Tongue (tissue), 2 donors: ENCODE data around the gene TBC1D5. TPM values are rescaled to one million over a fixed set of nuclear protein-coding genes. Genes with fewer than 3 reads are reported as not detected.
"Not testable (repeated sequence)": the region's sequence is repeated elsewhere in the genome, so short reads cannot be mapped to it uniquely, and the experiment has no call there.

Experiments used
- DNase-seq: peaks from one replicate; pipeline ENCODE4 v3.0.0-alpha.2; 2015
- total RNA-seq: library from RNA; depleted of rRNA; stranded (reverse); fragments of >200 nt; gene quantifications from one replicate; pipeline ENCODE4 v1.2.3, GENCODE V29; 2014

Gene TBC1D5
- total RNA-seq, 1 donor from 2014 or later: 118 TPM

DNA sequence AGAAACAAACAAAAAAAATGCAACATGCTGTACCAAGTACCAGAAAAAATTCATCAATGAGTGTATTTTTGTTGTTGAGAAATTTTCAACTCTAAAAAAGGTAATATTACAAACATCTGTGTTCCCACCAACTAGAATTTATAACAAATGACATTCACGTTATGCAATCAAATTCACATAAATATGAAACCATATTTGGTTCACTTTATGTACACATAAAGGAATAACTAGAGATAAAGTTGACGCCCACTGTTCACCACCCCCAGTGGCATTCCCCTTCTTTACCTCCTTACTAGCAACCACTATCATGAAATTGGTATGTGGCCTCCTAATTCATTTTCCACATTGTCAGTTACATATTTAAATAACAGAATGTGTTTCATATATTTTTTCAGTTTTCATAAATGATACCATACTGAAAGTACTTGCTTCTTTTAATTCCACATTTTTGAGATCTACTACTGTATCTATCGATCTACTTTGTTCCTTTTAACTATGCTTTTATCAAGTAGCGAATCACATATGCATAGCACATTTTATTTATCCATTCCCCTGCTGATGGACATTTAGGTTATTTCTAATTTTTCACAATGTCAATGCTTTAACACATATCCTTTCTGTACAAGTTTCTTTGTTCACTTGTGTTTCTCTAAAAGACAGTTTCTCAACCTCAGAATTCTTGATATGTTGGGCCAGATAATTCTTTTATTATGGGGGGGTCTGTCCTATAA is 34.5 kb downstream of the TBC1D5 start:
- no peak for DNase-seq

DNA sequence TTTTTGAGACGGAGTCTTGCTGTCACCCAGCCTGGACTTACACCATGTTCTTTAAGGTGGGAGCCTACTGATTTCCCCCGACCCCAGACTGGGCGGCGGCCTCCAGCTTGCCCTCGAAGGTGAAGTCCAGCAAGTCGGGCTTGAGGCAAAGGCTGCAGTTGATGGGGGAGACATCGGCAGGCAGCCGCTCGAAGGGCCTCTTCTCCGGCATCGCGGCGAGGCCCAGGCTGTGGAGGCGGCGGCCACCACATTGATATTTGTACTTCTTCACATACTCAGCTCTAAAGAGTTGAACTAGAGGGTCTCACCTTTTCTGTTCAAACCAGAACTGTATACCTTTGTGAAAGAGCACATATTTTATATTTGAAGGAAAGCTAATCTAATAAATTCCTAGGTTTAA is 36.4 kb downstream of the TBC1D5 start:
- not testable (repeated sequence) for DNase-seq

DNA sequence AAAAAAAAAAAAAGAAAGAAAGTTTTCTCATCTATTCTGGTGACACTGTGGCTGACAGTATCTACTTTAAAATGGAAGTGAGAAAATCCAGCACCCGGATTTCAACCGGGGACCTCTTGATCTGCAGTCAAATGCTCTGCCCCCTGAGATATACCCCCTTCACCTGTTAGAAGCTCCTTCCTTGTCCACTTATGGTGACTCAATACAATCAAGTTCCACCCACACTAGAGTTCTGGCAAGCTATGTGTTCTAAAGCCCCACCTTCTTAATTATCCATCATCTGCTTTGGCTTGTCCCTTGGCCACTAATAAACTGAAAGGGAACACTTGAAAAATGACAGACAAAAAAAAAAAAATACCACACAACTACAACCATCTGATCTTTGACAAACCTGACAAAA is 42.6 kb downstream of the TBC1D5 start:
- not testable (repeated sequence) for DNase-seq

DNA sequence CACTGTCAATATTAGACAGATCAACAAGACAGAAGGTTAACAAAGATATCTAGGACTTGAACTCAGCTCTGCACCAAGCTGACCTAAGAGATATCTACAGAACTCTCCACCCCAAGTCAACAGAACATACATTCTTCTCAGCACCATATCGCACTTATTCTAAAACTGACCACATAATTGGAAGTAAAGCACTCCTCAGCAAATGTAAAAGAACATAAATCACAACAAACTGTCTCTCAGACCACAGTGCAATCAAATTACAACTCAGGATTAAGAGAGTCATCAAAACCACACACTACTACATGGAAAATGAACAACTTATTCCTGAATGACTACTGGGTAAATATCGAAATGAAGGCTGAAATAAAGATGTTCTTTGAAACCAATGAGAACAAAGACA is 46.8 kb downstream of the TBC1D5 start:
- DNase-seq: not testable (repeated sequence)

DNA sequence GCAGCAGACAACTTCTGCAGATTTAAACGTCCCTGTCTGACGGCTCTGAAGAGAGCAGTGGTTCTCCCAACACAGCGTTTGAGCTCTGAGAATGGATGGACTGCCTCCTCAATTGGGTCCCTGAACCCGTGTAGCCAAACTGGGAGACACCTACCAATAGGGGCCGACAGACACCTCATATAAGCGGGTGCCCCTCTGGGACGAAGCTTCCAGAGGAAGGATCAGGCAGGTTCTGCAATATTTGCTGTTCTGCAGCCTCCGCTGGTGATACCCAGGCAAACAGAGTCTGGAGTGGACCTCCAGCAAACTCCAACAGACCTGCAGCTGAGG is 48.8 kb downstream of the TBC1D5 start:
- not testable (repeated sequence) for DNase-seq

DNA sequence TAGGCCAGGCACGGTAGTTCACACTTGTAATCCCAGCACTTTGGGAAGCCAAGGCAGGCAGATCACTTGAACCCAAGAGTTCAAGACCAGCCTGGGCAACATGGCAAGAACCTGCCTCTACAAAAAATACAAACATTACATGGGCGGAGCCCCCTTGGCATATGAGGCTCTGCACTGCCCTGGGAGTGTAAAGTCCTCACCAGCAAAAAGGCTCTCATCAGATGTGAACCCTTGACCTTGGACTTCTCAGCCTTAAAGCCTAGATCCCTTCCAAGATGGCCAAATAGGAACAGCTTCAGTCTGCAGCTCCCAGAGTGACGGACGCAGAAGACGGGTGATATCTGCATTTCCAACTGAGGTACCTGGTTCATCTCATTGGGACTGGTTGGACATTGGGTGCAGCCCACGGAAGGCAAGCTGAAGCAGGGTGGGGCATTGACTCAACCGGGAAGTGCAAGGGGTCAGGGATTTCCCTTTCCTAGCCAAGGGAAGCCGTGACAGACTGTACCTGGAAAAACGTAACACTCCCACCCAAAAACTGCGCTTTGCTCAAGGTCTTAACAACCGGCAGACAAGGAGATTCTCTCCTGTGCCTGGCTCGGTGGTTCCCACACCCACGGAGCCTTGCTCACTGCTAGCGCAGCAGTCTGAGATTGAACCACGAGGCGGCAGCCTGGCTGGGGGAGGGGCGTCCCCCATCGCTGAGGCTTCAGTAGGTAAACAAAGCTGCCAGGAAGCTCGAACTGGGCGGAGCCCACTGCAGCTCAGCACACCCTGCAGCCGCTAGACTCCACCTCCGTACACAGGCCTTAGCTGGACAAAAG is 49.4 kb downstream of the TBC1D5 start:
- not testable (repeated sequence) for DNase-seq

DNA sequence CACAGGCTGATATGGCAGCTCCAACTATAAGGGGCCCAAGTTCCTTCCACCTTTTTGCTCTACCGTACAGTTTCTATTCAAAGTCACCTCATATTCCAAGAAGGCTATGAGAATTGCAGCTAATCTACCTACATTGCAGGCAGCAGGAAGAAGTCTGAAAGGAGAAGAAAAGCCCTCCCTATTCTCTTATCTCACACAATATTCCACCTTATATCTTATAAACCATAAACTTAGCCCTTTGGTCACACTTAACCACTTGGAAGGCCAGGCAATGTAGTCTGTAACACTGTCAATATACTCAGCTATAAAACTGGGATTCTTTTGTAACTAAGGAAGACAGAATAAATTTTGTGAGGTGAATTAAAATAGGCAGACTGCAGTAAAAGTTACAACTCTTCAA is 54.9 kb downstream of the TBC1D5 start:
- DNase-seq: no peak

DNA sequence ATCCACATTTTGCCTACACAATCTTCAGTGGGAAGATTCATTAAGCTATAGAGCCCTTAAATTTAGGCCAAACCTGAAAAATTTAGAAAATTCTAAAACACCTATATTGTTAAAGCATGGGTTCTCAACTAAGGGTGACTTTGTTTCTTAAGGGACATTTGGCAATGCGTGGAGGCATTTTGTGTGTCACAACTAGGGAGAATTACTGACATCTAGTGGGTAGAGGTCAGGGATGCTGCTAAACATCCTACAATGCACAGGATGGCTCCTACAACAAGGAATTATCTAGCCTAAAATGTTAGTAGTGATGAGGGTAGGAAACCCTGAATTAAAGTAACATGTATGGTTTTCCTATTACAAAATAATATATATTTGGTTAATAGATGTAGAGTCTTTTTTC is 55.8 kb downstream of the TBC1D5 start:
- no peak for DNase-seq

DNA sequence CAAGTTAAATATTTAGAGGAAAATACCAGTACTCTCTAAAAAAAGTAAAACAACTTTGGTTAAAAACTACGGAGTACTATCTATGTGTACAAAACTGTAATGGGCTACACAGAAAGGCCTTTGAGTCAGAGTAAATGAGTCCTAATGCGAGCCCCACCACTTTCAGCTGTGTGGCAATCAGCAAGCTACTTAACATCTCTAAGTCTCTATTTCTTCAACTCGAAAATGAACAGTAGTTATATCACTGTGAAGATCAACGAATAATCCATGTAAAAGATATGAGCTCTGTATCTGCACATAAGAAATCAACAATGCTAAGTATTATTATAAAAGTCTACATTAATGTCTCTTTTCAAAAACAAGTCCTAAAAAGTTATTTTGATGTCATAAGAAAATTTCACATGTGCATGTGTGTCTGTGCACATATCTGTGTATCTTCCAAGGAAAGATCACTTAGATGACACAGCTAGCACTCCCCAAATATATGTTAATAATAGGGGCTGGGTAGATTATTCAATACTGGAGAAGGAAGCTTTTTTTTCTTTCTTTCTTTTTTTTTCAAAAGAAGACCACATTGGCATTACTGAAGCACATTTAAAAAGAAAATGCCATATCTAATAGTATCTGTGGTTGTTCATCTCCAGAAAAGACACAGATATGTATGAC is 58.8 kb downstream of the TBC1D5 start:
- no peak for DNase-seq

DNA sequence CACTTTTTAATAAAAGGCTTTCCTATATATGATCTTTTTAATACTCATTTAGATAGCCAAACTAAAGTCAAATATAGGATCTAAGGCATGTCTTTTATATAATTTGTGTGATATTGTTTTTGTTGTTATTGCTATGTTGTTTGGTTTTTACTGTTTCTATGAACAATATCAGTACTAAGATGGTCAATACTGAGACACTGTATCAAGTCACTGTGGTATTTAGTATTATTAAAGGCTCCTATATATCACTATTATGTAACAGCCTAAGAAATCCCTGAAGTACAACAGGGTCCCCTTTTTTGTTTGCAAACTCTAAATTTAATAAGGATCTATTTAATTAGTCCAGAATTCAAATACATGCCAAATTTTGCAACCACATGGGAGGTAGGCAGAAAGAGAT is 61.9 kb downstream of the TBC1D5 start:
- DNase-seq: no peak

DNA sequence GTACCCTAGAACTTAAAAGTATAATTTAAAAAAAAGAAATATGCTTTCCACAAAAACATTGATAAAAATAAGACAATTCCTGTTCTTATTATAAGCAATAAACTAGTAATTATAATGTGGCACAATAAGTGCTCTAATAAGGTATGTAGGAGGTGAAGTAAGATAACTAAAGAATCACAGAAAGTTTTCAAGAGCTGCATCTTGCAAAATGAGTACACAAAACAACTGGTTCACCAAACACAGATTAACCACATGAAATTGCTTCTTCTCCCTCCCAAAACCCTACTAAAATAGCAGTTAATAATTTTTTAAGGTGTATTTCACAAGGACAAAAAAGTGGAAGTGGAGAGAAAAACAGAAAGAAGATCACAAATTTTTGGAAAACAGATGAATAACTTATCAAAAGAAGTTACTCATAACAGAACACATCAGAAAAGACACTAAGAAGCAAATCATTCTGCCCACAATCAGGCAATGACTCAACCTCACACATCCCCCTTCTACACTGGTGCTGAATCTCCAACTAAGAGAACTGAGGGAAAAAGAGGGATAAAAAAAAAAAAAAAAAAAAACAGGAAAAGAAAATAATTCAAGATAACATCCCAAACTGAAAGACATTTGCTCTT is 64.2 kb downstream of the TBC1D5 start:
- DNase-seq: no peak

DNA sequence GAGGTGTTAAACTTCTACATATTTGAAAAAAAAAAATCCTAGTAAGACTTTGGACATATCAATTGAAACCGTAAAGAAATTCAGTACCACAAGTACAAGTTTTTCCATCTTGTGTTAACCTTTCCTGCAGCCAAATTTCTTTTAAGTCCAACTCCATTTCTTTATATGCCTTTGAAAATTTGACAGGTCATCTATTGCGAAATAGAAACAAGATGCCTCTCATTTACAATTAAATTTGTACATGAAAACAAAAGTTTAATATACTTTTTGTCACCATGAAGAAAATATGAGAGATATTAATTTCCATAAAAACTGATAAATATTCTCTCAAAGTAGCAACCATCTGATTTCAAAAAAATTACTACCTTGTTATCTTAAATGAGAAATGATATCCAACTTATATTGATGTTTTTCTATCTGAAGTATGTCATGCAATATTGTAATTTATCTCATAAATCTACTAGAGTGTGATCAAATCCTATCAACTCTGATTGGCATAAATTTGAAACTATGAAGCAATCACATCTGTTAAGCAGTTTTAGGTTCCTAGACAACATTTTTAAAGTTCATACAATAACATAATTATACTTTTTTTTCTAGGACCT is 68.2 kb downstream of the TBC1D5 start:
- DNase-seq: no peak

DNA sequence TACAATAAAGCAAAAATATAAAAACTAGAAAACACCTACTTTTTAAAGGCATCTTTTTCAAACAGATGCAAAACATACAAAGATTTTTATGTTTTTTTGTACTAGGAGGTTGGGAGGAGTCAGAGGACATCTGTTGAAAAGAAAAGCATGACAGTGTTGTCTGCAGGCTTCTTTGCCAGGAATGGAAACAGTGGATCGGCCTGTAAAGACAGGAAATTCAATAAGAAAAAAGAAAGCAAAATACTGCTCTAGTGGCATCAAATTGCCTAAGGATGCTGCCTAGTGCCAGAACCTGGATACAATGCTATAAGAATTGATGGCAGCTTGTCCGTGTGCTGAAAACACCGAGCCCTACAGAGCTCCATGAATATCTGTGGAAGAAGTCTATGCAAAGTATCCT is 69.9 kb downstream of the TBC1D5 start:
- DNase-seq: peak; percentile 43

DNA sequence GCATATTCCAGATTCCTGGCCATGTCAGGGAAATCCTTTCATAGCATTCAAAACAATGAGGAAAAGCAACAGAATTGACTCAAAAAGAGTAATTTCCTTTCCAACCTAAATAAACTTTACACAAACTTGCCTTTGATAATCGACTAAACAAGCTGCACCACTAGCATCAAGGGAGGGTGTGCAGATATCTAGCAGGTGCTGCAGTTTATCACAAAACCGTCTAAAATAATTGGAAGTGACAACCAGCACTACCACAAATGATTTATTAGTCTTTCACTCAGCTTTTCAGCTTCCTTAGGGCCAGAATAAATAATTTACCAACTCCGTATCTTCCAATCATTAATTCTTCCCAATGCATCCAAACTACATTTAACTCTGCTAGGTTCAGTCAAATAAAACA is 71.7 kb downstream of the TBC1D5 start:
- DNase-seq: no peak

DNA sequence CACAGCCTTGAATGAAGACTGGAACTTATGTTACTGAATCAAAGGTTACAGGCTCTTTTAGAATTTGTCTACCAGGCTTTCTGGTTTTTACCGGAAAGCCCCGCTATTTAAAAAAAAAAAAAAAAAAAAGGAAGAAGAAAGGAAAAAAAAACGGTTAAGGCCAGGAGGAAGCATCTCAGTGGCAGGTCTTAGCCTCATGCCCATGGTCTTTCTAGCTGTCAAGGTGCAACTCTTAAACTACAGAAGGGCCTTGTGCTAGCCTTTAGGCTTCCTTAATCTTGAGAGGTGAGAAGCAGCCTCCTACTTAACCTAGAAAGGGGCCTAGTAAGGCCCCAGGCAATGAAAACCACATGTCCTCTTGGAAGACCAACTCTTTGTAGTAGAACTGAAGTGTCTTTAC is 77.5 kb downstream of the TBC1D5 start:
- DNase-seq: no peak

DNA sequence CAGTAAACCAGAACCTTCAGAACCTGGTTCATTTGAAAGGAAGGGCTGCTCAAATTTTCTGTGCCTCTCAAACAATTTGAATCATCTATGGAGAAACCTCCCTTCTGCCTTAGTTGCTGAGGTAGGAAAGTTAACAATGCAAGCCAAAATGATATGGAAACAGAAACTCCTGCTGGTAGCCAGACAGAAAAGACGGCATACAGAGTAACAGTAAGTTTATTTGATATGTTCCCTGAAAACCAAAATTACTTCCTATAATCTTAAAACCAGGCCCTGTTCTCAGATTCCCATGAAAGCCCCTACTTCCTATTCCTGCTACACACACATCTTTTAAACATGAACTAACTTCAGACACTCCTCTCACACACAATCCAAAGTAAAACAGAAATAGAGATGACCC is 86.2 kb downstream of the TBC1D5 start:
- DNase-seq: no peak

DNA sequence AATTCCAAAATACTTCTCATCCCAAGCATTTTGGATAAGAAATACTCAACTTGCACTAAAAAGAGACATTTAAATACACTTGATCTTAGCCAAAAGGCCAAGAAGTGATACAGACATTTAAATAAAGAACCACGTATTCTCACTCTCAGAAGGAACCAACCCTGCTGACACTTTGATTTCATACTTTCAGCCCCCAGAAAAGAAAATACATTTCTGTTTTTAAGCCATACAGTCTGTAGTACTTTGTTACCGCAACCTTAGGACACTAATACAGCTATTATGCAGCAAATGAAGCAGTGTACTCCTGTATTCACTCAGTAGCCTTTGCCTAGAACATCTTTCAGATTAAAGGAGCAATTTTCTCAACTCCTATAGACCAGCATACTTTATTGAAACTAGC is 86.7 kb downstream of the TBC1D5 start:
- no peak for DNase-seq

DNA sequence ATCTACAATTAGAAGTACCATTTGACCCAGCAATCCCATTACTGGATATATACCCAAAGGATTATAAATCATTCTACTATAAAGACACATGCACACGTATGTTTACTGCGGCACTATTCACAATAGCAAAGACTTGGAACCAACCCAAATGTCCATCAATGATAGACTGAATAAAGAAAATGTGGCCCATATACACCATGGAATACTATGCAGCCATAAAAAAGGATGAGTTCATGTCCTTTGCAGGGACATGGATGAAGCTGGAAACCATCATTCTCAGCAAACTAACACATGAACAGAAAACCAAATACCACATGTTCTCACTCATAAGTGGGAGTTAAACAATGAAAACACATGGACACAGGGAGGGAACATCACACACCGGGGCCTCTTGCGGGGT is 92.7 kb downstream of the TBC1D5 start:
- not testable (repeated sequence) for DNase-seq

DNA sequence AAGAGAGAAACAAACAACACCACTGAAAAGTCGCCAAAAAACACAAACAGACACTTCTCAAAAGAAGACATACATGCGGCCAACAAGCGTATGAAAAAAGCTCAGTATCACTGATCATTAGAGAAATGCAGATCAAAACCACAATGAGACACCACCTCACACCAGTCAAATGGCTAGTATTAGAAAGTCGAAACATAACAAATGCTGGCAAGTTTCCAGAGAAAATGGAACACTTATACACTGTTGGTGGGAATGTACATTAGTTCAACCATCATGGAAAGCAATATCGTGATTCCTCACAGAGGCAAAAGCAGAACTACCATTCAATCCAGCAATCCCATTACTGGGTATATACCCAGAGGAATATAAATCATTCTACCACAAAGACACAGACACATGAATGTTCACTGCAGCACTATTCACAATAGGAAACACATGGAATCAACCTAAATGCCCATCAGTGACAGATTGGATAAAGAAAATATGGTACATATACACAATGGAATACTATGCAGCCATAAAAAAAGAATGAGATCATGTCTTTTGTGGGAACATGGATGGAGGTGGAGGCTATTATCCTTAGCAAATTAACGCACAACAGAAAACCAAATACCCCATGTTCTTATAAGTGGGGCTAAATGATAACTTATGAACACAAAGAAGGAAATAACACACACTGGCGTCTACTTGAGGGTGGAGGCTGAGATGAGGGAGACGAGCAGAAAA is 93.6 kb downstream of the TBC1D5 start:
- DNase-seq: not testable (repeated sequence)

DNA sequence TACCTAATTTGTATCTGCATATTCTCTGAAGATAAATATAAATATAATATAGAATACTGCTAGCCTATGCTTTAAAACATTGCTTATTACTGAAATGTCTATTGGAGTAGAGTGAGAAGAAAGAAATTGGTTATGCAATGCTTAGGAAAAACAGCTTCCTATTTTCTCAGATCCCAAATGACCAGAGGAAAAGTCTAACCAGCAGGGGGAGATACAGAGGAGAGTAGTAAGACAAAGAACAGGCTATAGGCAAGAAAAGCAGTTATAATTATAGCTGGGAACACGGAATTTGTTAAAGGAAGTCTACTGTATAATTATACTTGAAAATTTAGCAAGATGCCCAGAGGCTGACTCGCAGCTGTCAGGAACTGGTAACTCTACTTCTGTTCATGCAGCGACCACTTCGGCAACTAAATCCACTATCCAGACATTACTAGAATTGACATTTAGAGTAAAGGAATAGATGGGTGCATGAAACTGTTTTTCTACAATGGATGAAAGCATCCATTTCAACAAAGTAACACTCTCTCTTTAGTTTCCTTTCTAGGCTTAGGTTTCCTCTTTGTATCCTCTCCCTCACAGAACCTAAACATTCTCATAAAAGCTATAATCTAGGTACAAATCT is 97.2 kb downstream of the TBC1D5 start:
- DNase-seq: peak; percentile 76

DNA sequence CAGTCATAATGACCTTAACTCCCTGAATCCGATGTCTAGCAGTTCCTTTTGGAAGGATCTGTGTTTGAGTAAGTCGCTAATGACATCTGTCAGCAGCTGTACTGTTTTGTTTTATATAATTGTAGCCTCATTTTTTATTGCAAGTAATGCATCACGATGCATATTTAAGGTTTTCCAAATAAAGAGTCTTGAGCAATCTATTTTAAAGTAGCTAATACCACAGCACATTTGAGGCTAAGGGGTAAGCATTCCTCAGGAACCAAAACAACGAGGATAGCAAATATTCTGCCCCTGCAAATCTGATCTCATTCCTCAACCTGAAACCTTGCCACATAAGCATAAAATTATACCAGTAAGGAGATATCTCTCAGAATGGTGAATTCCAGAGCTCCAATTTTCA is 98.7 kb downstream of the TBC1D5 start:
- DNase-seq: peak; percentile 20
